ENCODE results near the gene INSR.

GRCh38 chr19:7104747-7105447 is 189.3 kb downstream of the INSR start:
- no peak for TF ChIP-seq CTCF (IDR thresholded peaks at IDR 0.05; ENCODE audit: control extremely low read depth in 1 of 3, insufficient read depth in 1 of 3, low read depth in 1 of 3, low read length in 3 of 3)
- TF ChIP-seq FOSL1 (IDR thresholded peaks at IDR 0.05; ENCODE audit: insufficient read depth, low read depth, low read length), result no peak
- no peak for TF ChIP-seq JUN (IDR thresholded peaks at IDR 0.05; ENCODE audit: low read depth, low read length)
- TF ChIP-seq EP300 (IDR thresholded peaks at IDR 0.05; ENCODE audit: borderline replicate concordance in 1 of 2, low read depth in 2 of 2, low read length in 2 of 2), result no peak
- no peak for TF ChIP-seq HDAC6 (IDR thresholded peaks at IDR 0.05; ENCODE audit: low read depth, low read length)
- no peak for TF ChIP-seq RFX5 (IDR thresholded peaks at IDR 0.05; ENCODE audit: borderline replicate concordance, low read depth, low read length)

Measured in H1 (cell line).